Spleen (tissue), 11 donors: ENCODE data around the gene ZSWIM6. TPM values are rescaled to one million over a fixed set of nuclear protein-coding genes. Genes with fewer than 3 reads are reported as not detected.

Source experiments
- DNase-seq: peaks from one replicate; pipeline ENCODE4 v3.0.0-alpha.2; 2020
- H3K27ac ChIP-seq, 8 donors: fragments of 200-600 bp; sonication (generic) in 7 of 8; 1 replicate in 4 of 8; 2 replicates in 4 of 8; pipeline versions ENCODE4 v1.5.0 to v1.8.0; 2016 to 2021; ENCODE audit warnings: inconsistent platforms in 4 of 8, mild to moderate bottlenecking in 4 of 8, moderate library complexity in 1 of 8
- H3K27me3 ChIP-seq, 7 donors: fragments of 200-600 bp; sonication (generic) in 6 of 7; replicated peaks in 1 of 7; 1 replicate in 4 of 7; 2 replicates in 3 of 7; pipeline versions ENCODE4 v1.5.0 to v1.8.0; 2016 to 2021; ENCODE audit warnings: inconsistent platforms in 3 of 7, mild to moderate bottlenecking in 1 of 7
- H3K36me3 ChIP-seq, 6 donors: fragments of 200-600 bp; sonication (generic) in 5 of 6; 1 replicate in 4 of 6; 2 replicates in 2 of 6; pipeline versions ENCODE4 v1.5.0 to v1.8.0; 2016 to 2021; ENCODE audit warnings: inconsistent platforms in 2 of 6
- H3K4me1 ChIP-seq, 6 donors: fragments of 200-600 bp; sonication (generic) in 5 of 6; 1 replicate in 3 of 6; 2 replicates in 3 of 6; pipeline versions ENCODE4 v1.5.0 to v1.8.0; 2016 to 2021; ENCODE audit warnings: inconsistent platforms in 3 of 6
- H3K4me3 ChIP-seq, 8 donors: fragments of 200-600 bp; sonication (generic) in 7 of 8; 1 replicate in 4 of 8; 2 replicates in 4 of 8; pipeline versions ENCODE4 v1.5.0 to v1.8.0; 2016 to 2021; ENCODE audit warnings: inconsistent platforms in 4 of 8, mild to moderate bottlenecking in 4 of 8, moderate library complexity in 2 of 8
- H3K9me3 ChIP-seq, 8 donors: fragments of 200-600 bp; sonication (generic) in 7 of 8; 1 replicate in 4 of 8; 2 replicates in 4 of 8; pipeline versions ENCODE4 v1.5.0 to v1.8.0; 2016 to 2021; ENCODE audit warnings: inconsistent platforms in 4 of 8
- POLR2A ChIP-seq, 3 donors: fragments of 450-650 bp; IDR thresholded peaks; one replicate each; pipeline ENCODE4 v1.5.1; 2017; ENCODE audit warnings: antibody characterized with exemption in 3 of 3, mild to moderate bottlenecking in 1 of 3
- POLR2AphosphoS5 ChIP-seq, 3 donors: sonication (generic); formaldehyde crosslinking; IDR thresholded peaks; one replicate each; pipeline ENCODE4 v1.5.1; 2017; ENCODE audit warnings: antibody characterized with exemption in 3 of 3
- WGBS, 5 donors: extraction: QIAGEN DNeasy Blood & Tissue Kit in 3 of 5; methylation state at CpG; one replicate each; pipeline versions ENCODE4 v1.1.5 to v1.1.7; 2013 to 2018; 5-methylcytosine and 5-hydroxymethylcytosine counted together
- intact Hi-C: fragments of 100-400 bp; cut with DNase I; formaldehyde crosslinking; loops from one replicate; pipeline ENCODE4 v1.15.0; 2023; ENCODE audit warnings: low total_unique reads
- polyA plus RNA-seq, 3 donors: library from polyadenylated mRNA; stranded (reverse); fragments of 200-250 nt; gene quantifications; one replicate each; pipeline ENCODE4 v1.2.1, GENCODE V29; 2013
- total RNA-seq, 7 donors: library from RNA; depleted of rRNA in 3 of 7; stranded (reverse); fragments of >200 nt in 3 of 7; fragmentation: NEBNext Ultra II Directional in 4 of 7; extraction: Animal tissue kit (Norgen Biotek cat#: 25700) in 4 of 7; gene quantifications; one replicate each; pipeline versions ENCODE4 v1.1.0 to v1.2.1, GENCODE V29; 2016 to 2021
- TF ChIP-seq, protein P1 (sequence below), 11 experiments: fragments of 200-600 bp in 7 of 11; fragments of 450-650 bp in 4 of 11; sonication (generic) in 4 of 11; IDR thresholded peaks in 8 of 11; conservative IDR thresholded peaks in 3 of 11; 1 replicate in 7 of 11; 2 replicates in 4 of 11; pipeline versions ENCODE4 v1.4.0 to v1.8.0; 2016 to 2021; ENCODE audit warnings: antibody characterized with exemption in 11 of 11, inconsistent platforms in 4 of 11, mild to moderate bottlenecking in 1 of 11
- donor health status: healthy with polysubstance abuse.
- donor health status: DM: no; HTN: no; CAD: no; lungs with moderate emphysema.
- donor health status: DM: no; HTN: no; CAD: no.
- donor health status: Bipolar disorder and iron deficiency.
- donor health status: healthy.
- donor health status: DM: no; HTN: no; CAD: no.
- donor health status: DM: yes; HTN: yes; CAD: no.

ZSWIM6 gene
- total and polyA plus RNA-seq, 10 donors = 3.1 to 22.9 (median 16.9) TPM

DNA sequence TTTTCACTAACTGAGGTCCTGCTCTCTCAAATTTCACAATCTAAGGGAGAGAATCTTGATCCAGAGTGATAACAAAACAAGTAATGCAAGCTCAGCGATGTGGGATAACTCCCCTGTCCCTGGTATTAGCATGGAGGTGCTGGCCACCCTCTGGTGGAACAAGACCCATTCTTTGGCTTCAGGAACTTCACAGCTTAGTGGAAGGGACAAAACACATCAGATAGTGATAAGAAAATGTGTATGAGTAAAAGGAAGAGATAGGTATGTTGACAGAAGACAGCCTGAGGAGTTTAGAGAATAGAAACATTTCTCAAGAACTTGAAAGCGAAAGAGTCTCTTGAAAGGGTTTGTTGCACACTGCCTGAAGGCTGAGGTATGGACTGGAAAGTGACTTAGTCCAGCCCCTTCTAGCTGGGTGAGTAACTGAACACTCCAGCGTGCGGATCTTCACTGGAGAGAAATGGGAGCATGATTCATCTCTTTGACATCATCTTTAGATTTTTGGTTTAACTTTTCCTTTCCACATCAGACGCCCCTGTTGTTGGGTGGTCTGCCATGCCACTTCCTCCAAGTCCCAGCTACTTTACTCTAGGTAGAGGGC is 25.4 kb upstream of the ZSWIM6 start:
- Histone ChIP-seq H3K4me1 (peaks cover 0 to 14% (median 8%) of the 10 kb centered on the region in 6 donors), H3K9me3 (no peaks in the 10 kb centered on the region), H3K27ac (no peak overlapping the region), H3K36me3 (no peaks in the 10 kb centered on the region), H3K27me3 (no peaks in the 10 kb centered on the region), H3K4me3 (no peak overlapping the region)
- TF ChIP-seq, protein P1, sequence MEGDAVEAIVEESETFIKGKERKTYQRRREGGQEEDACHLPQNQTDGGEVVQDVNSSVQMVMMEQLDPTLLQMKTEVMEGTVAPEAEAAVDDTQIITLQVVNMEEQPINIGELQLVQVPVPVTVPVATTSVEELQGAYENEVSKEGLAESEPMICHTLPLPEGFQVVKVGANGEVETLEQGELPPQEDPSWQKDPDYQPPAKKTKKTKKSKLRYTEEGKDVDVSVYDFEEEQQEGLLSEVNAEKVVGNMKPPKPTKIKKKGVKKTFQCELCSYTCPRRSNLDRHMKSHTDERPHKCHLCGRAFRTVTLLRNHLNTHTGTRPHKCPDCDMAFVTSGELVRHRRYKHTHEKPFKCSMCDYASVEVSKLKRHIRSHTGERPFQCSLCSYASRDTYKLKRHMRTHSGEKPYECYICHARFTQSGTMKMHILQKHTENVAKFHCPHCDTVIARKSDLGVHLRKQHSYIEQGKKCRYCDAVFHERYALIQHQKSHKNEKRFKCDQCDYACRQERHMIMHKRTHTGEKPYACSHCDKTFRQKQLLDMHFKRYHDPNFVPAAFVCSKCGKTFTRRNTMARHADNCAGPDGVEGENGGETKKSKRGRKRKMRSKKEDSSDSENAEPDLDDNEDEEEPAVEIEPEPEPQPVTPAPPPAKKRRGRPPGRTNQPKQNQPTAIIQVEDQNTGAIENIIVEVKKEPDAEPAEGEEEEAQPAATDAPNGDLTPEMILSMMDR (IDR thresholded peaks at IDR 0.05 in 8 of 11, conservative IDR thresholded peaks at IDR 0.05 in 3 of 11) = no peak
- TF ChIP-seq POLR2A (IDR thresholded peaks at IDR 0.05) = no peak
- no peak for TF ChIP-seq POLR2AphosphoS5 (IDR thresholded peaks at IDR 0.05)
- intact Hi-C loops = no loop called here
- 77 to 90% (median 84%) methylated on average over 5 of the region's 5 CpGs for WGBS, 5 donors
- DNase-seq = no peak

DNA sequence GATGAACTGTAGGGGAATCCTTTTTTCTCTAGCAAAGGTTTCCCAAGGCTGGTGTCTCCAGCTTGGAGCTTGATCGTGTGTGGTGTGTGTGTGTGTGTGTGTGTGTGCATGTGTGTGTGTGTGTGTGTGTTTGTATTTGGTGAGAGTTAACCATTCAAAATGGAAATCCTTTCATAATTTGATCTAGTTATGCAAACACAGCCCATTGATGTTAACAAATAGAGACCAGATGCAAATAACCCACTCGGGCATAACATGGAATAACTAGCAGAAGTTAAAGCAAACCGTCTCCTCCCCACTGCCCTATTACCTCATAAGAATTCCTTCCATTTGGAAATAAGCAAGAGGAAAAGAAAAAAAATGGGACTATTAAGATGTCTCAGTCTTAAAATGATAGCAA is 24.9 kb upstream of the ZSWIM6 start:
- Histone ChIP-seq H3K4me3 (no peak overlapping the region), H3K36me3 (no peaks in the 10 kb centered on the region), H3K27me3 (no peaks in the 10 kb centered on the region), H3K4me1 (peaks cover 0 to 14% (median 8%) of the 10 kb centered on the region in 6 donors), H3K27ac (no peak overlapping the region), H3K9me3 (no peaks in the 10 kb centered on the region)
- TF ChIP-seq POLR2A (IDR thresholded peaks at IDR 0.05) (no peak), POLR2AphosphoS5 (IDR thresholded peaks at IDR 0.05) (no peak)
- TF ChIP-seq, protein P1 (IDR thresholded peaks at IDR 0.05 in 8 of 11, conservative IDR thresholded peaks at IDR 0.05 in 3 of 11) = no peak
- no peak for DNase-seq
- 82 to 93% (median 85%) methylated on average over 3 of the region's 3 CpGs for WGBS, 5 donors
- intact Hi-C loops = no loop called here

- DNase-seq = no peak
- H3K27me3 ChIP-seq = no peaks in the 10 kb centered on the region
- no peaks in the 10 kb centered on the region for H3K36me3 ChIP-seq
- no peak for TF ChIP-seq POLR2A (IDR thresholded peaks at IDR 0.05)
- TF ChIP-seq POLR2AphosphoS5 (IDR thresholded peaks at IDR 0.05) = no peak
- TF ChIP-seq, protein P1 (IDR thresholded peaks at IDR 0.05 in 8 of 11, conservative IDR thresholded peaks at IDR 0.05 in 3 of 11) = no peak
- no peak overlapping the region for H3K27ac ChIP-seq
- intact Hi-C loops = no loop called here
- H3K9me3 ChIP-seq = no peaks in the 10 kb centered on the region
- 87 to 100% (median 100%) methylated on average over 1 of the region's 1 CpG for WGBS, 5 donors
- no peak overlapping the region for H3K4me3 ChIP-seq
- H3K4me1 ChIP-seq = peaks cover 0 to 14% (median 8%) of the 10 kb centered on the region in 6 donors
Measured at GRCh38 chr5:61307611-61308010, 24.4 kb upstream of the ZSWIM6 start.

- no peaks in the 10 kb centered on the region for H3K36me3 ChIP-seq
- 76 to 96% (median 83%) methylated on average over 1 of the region's 1 CpG for WGBS, 5 donors
- TF ChIP-seq POLR2AphosphoS5 (IDR thresholded peaks at IDR 0.05) = no peak
- TF ChIP-seq, protein P1 (IDR thresholded peaks at IDR 0.05 in 8 of 11, conservative IDR thresholded peaks at IDR 0.05 in 3 of 11) = no peak
- TF ChIP-seq POLR2A (IDR thresholded peaks at IDR 0.05) = no peak
- no peaks in the 10 kb centered on the region for H3K27me3 ChIP-seq
- H3K27ac ChIP-seq = no peak overlapping the region
- H3K4me1 ChIP-seq = peaks cover 0 to 4% (median 3%) of the 10 kb centered on the region in 6 donors
- H3K4me3 ChIP-seq = no peak overlapping the region
- no peaks in the 10 kb centered on the region for H3K9me3 ChIP-seq
- intact Hi-C loops = no loop called here
- no peak for DNase-seq
Measured at GRCh38 chr5:61308712-61309111, 23.3 kb upstream of the ZSWIM6 start.
